GM12865 (cell line): Measurements from ENCODE around the gene RPS6KA2.

Experiments used
- DNase-seq: peaks from one replicate; pipeline ENCODE4 v3.0.0; 2010; ENCODE audit warnings: low read depth
- H3K4me3 ChIP-seq: 2 replicates; pipeline ENCODE4 v1.5.1; 2011; ENCODE audit warnings: mild to moderate bottlenecking, low read depth, low read length, control low read depth
- TF ChIP-seq, protein P1 (sequence below): IDR thresholded peaks from 2 replicates; pipeline ENCODE4 v1.5.1; 2011; ENCODE audit warnings: low read length, control low read depth, low read depth, inconsistent platforms; ENCODE audit not compliant: insufficient read depth; ENCODE audit errors: missing control alignments

RPS6KA2 gene

DNA sequence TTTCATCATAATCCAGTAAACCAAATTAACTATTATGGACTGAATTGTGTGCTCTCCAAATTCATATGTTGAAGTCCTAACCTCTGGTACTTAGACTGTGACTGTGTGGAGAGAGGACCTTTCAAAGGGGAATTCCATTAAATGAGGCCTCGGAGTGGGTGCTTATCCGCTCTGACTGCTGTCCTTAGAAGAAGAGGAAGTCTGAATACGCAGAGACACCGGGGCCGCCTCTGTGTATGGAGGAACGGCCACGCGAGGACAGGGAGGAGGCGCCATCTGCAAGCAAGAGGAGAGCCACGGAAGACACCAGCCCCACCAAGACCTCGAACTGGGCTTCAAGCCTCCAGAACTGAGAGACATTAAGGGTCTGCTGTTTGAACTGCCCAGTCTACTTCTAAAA, 35.6 kb upstream of the RPS6KA2 start:
- TF ChIP-seq, protein P1, sequence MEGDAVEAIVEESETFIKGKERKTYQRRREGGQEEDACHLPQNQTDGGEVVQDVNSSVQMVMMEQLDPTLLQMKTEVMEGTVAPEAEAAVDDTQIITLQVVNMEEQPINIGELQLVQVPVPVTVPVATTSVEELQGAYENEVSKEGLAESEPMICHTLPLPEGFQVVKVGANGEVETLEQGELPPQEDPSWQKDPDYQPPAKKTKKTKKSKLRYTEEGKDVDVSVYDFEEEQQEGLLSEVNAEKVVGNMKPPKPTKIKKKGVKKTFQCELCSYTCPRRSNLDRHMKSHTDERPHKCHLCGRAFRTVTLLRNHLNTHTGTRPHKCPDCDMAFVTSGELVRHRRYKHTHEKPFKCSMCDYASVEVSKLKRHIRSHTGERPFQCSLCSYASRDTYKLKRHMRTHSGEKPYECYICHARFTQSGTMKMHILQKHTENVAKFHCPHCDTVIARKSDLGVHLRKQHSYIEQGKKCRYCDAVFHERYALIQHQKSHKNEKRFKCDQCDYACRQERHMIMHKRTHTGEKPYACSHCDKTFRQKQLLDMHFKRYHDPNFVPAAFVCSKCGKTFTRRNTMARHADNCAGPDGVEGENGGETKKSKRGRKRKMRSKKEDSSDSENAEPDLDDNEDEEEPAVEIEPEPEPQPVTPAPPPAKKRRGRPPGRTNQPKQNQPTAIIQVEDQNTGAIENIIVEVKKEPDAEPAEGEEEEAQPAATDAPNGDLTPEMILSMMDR: no peak
- no peak for DNase-seq
- H3K4me3 ChIP-seq: no peak overlapping the region

DNA sequence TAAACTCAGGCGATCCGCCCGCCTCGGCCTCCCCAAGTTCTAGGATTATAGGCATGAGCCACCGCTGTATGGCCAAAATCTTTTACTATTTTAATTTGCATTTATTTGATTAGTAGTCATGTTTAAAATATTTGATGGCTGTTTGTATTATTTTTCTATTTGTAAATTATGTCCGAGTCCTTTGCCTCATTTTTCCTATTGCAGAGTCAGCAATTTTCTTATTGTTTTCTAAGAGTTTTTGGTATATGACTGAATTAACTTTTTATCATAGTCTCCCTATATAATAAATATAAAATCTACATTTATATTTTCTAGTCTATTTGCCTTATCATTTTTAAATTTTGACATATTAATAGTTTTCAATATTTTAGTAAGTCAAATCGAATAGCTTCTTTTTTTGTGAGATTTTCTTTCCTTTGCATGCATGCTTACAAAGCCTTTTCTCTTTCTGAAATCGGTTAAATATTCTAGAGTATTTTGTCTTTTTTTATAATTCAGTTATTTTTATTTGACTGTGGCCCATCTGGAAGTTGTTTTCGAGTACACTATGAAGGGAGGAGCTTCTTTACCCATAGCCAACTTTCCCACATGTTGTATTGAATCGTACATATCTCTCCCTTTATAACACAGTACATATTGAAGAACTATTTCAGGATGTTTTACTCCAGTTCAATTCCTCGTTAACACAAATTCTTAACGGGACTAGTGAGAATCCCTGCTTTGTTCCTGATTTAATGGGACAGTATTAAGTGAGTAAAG, 34.5 kb upstream of the RPS6KA2 start:
- TF ChIP-seq, protein P1: no peak
- no peak for DNase-seq
- no peak overlapping the region for H3K4me3 ChIP-seq

DNA sequence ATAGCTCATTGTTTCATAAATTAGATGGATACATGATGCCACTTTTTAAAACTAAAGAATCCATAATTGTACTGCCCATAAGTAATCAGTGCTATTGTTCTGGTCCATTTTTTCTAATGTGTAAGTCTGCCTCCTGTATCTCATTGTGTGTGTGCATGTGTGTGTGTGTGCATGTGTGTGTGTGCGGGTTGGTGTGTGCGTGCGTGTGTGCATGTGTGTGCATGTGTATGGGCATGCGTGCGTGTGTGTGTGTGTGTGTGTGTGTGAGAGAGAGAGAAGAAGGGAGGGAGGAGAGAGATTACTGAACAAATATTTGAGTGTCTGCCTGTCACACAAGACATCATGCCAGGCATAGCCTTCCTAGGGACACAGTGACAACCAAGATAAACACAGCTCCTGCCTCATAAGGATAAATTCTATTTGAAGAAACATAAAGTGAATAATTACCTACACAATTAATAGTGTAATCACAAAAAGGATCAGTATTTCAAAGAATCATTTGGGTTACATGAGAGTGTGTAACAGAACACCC, 33.2 kb upstream of the RPS6KA2 start:
- TF ChIP-seq, protein P1: no peak
- DNase-seq: no peak
- H3K4me3 ChIP-seq: no peak overlapping the region

DNA sequence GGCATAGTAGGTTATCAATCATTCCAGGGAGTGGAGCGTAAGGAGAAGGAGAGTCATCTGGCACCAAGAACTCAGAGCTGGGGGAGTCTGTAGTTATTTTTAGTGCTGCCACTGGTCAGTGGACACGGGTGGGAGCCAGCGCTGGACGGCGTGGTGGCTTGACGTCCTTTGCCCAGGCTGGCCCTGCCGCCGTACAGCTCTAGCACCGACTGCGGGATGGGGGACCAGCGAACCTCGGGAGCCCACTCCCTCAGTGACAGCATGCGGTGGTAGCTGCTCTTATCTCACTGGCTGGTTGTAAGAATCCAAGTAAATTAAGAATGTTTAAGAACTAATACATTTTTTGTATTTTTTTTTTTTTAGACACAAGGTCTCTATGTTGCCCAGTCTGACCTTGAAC, 32.5 kb upstream of the RPS6KA2 start:
- DNase-seq: no peak
- H3K4me3 ChIP-seq: no peak overlapping the region
- TF ChIP-seq, protein P1: no peak

DNA sequence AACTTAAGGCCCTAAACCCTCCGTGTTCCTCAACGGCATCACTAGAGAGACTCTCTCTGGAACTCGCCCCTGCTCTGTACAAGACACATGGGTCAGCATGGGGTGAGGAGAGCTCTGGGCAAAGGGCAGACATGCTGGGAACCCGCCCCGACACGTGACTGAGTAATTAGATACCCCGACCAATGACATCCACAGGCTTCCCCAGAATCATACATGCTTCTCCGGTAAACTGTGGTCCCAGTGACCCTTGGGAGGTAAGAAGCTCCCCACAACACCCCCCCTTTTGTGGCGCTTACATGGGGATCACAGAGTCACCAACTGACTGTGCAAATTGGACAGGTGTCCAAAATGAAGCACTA, 31.7 kb upstream of the RPS6KA2 start:
- no peak overlapping the region for H3K4me3 ChIP-seq
- TF ChIP-seq, protein P1: no peak
- no peak for DNase-seq

DNA sequence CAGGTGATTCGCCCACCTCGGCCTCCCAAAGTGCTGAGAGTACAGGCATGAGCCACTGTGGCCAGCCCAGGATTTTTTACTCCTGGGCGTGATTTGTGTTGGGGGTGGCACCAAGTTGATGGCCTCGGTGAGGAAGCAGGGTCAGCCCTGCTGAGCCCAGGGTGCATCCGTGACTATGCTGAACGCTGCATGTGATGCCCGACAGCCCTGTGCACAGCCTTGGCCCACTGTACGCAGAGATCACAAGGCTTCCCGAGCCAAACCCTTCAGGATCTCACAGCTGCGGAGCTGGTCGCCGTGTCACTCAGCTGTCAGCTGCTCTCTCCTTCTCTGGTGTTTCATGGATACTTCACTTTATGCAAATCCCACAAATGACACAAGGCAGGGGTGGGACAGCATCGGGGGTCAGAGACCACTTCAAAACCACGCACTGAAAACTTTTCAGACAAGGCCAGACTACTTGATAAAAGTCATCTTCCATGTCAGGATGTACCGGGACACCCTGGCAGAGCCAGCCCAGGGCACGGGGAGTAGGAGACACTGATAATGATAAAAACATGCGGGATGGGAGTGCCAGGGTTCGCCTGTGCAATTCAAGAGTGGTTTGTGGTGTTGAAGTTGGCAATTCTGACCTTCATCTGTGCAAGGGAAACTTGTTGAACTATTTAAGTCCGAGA, 31.2 kb upstream of the RPS6KA2 start:
- DNase-seq: no peak
- TF ChIP-seq, protein P1: no peak
- H3K4me3 ChIP-seq: no peak overlapping the region
